ENCODE results near the gene DMWD. TPM values are rescaled to one million over a fixed set of nuclear protein-coding genes. Genes with fewer than 3 reads are reported as not detected.
A peak's percentile ranks its signal among the peaks of the same experiment; 100 is the strongest.

Gene DMWD
- polyA plus RNA-seq, 1 donor: 24.4 TPM

DNA sequence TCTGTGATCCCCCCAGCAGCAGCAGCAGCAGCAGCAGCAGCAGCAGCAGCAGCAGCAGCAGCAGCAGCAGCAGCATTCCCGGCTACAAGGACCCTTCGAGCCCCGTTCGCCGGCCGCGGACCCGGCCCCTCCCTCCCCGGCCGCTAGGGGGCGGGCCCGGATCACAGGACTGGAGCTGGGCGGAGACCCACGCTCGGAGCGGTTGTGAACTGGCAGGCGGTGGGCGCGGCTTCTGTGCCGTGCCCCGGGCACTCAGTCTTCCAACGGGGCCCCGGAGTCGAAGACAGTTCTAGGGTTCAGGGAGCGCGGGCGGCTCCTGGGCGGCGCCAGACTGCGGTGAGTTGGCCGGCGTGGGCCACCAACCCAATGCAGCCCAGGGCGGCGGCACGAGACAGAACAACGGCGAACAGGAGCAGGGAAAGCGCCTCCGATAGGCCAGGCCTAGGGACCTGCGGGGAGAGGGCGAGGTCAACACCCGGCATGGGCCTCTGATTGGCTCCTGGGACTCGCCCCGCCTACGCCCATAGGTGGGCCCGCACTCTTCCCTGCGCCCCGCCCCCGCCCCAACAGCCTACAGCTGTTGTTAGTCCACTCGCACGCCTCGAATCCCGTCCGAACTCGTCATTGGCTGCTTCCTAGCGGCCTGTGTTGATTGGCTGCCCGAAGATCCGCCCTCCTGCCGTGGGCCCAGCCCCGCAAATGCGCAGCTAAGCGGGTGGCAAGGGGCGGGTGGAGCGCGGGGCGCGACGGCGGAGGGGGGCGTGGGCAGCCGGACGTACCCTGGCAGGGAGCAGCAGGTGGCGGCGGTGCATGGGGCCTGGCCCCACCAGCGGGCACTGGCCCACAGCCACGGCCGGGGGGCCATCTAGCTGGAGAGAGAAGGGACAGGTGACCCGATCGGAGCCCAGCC lies 22.2 kb downstream of the DMWD start:
- Histone ChIP-seq H3K9me3 (ENCODE audit: control insufficient read depth, low read depth, low read length) (peaks cover 9% of the 10 kb centered on the region), H3K27ac (ENCODE audit: low read length) (peak overlapping the region; percentile 98), H3K4me3 (ENCODE audit: low read length) (peak overlapping the region; percentile 68), H3K27me3 (ENCODE audit: control insufficient read depth, insufficient read depth, low read length) (no peaks in the 10 kb centered on the region), H3K36me3 (ENCODE audit: control insufficient read depth, insufficient read depth, low read length) (peaks cover 6% of the 10 kb centered on the region), H3K4me1 (ENCODE audit: control insufficient read depth, insufficient read depth, low read length) (peaks cover 59% of the 10 kb centered on the region)
- WGBS (ENCODE audit: insufficient coverage, low lambda C conversion rate): no CpG with 5 or more reads among the region's 79 CpGs
- DNase-seq: peak; percentile 97 to 99

DNA sequence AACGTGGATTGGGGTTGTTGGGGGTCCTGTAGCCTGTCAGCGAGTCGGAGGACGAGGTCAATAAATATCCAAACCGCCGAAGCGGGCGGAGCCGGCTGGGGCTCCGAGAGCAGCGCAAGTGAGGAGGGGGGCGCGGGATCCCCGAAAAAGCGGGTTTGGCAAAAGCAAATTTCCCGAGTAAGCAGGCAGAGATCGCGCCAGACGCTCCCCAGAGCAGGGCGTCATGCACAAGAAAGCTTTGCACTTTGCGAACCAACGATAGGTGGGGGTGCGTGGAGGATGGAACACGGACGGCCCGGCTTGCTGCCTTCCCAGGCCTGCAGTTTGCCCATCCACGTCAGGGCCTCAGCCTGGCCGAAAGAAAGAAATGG lies 22.8 kb downstream of the DMWD start:
- Histone ChIP-seq H3K4me1 (ENCODE audit: control insufficient read depth, insufficient read depth, low read length) (peaks cover 55% of the 10 kb centered on the region), H3K27me3 (ENCODE audit: control insufficient read depth, insufficient read depth, low read length) (no peaks in the 10 kb centered on the region), H3K27ac (ENCODE audit: low read length) (peak overlapping the region; percentile 98), H3K36me3 (ENCODE audit: control insufficient read depth, insufficient read depth, low read length) (peaks cover 11% of the 10 kb centered on the region), H3K9me3 (ENCODE audit: control insufficient read depth, low read depth, low read length) (peaks cover 9% of the 10 kb centered on the region), H3K4me3 (ENCODE audit: low read length) (peak overlapping the region; percentile 68)
- WGBS (ENCODE audit: insufficient coverage, low lambda C conversion rate): no CpG with 5 or more reads among the region's 28 CpGs
- peak in 1 of 2 donors; percentile 76 for DNase-seq

DNA sequence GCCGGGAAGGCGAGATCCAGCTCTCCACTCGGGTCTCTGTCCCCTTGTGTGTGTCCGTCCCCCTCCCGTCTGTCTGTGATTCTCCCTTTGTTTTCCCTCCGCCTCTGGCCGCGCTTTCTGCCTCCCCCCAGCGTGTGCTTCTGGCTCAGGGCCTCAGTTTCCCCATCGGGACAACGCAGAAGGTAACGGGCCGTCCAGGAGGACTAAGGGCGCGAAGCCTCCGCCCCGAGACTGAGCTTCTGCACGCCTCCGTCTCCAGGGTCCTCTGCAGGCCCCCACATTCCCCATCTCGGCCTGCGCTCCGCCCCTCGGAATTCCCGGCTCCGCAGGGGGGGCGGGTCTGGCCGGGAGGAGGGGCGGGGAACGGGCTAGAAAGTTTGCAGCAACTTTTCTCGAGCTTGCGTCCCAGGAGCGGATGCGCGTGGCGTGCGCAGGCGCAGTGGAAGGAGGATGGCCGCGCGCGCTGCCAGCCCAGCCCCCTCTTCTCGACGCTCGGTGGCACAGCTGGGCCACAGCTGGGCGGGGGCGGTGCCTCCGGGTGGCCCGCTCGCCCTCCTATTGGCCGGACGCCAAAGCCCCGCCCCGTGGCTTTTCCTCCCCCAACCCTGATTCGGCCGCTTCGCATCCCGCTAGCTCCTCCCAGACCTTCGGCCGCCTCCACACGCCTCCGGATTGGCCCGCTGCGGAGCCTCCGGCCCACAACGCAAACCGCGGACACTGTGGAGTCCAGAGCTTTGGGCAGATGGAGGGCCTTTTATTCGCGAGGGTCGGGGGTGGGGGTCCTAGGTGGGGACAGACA lies 23.5 kb downstream of the DMWD start, which contains the start of gene SIX5:
TSS of gene SIX5 (minus strand) at position 269 of the 799 bp plus-strand sequence. CDS start 408 bp downstream, outside the sequence.
- WGBS (ENCODE audit: insufficient coverage, low lambda C conversion rate): 0% methylated on average over 2 of the region's 70 CpGs
- Histone ChIP-seq H3K27me3 (ENCODE audit: control insufficient read depth, insufficient read depth, low read length) (peaks cover 3% of the 10 kb centered on the region), H3K4me3 (ENCODE audit: low read length) (peak within 1 kb of the TSS; percentile 86), H3K36me3 (ENCODE audit: control insufficient read depth, insufficient read depth, low read length) (peaks cover 11% of the 10 kb centered on the region), H3K4me1 (ENCODE audit: control insufficient read depth, insufficient read depth, low read length) (peaks cover 55% of the 10 kb centered on the region), H3K27ac (ENCODE audit: low read length) (peak within 1 kb of the TSS; percentile 98), H3K9me3 (ENCODE audit: control insufficient read depth, low read depth, low read length) (peaks cover 9% of the 10 kb centered on the region)
- DNase-seq: peak; percentile 98 to 99

DNA sequence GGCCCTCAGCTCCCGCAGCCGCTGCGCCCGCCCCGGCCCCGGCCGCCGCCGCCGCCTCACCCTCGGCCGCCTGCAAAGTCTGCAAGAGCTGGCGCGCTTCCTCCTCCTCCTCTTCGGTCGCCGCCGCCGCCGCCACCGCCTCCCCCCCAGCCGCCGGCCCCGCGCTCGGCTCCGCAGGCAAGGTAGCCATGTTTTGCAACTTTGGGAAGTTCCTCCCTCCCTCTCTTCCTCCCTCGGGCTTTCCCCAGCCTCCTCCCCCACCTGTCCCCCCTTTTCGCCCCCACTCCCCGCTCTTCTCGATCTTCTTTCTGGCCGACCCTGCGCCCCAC lies 24.0 kb downstream of the DMWD start:
- Histone ChIP-seq H3K27ac (ENCODE audit: low read length) (peak overlapping the region; percentile 96), H3K4me1 (ENCODE audit: control insufficient read depth, insufficient read depth, low read length) (peaks cover 58% of the 10 kb centered on the region), H3K4me3 (ENCODE audit: low read length) (peak overlapping the region; percentile 86), H3K36me3 (ENCODE audit: control insufficient read depth, insufficient read depth, low read length) (peaks cover 11% of the 10 kb centered on the region), H3K27me3 (ENCODE audit: control insufficient read depth, insufficient read depth, low read length) (peaks cover 8% of the 10 kb centered on the region), H3K9me3 (ENCODE audit: control insufficient read depth, low read depth, low read length) (peaks cover 9% of the 10 kb centered on the region)
- WGBS (ENCODE audit: insufficient coverage, low lambda C conversion rate): no CpG with 5 or more reads among the region's 33 CpGs
- no peak for DNase-seq

DNA sequence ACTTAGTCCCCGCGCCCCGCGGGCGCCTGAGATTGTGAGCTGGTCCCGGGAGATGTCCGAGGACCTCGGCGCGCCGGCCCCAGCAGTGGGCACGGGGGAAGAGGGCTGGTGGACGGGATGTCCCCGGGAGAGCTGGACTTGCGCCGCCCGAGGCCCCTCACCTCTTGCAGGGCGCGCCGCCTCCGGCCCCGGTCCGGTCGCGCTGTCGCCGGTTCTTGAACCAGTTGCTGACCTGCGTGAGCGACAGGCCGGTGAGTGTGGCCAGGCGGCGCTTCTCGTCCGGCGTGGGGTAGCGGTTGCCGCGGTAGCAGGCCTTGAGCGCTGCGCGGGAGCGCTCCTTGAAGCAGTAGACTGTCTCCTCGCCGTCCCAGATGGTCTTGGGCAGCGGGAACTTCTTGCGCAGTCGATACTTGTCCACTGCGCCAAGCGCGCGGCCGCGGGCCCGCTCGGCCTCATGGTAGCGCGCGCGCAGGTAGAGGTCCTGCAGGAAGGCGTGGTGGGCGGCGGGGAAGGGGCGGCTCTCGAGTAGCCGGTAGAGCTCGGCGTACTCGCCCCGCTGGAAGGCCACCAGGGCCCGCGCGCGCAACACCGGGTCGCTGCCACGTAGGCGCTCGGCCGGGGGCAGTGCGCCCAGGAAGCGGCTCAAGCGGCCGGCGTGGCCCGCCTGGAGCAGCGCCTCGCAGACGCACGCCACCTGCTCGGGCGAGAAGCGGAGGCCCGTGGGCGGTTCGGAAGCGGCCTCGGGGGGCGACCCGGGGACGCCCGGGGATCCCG lies 24.6 kb downstream of the DMWD start:
- peak overlapping the region; percentile 67 for H3K4me3 ChIP-seq (ENCODE audit: low read length)
- peak in 1 of 2 donors; percentile 75 for DNase-seq
- H3K27me3 ChIP-seq (ENCODE audit: control insufficient read depth, insufficient read depth, low read length): peaks cover 9% of the 10 kb centered on the region
- H3K9me3 ChIP-seq (ENCODE audit: control insufficient read depth, low read depth, low read length): peaks cover 9% of the 10 kb centered on the region
- no CpG with 5 or more reads among the region's 102 CpGs for WGBS (ENCODE audit: insufficient coverage, low lambda C conversion rate)
- peaks cover 11% of the 10 kb centered on the region for H3K36me3 ChIP-seq (ENCODE audit: control insufficient read depth, insufficient read depth, low read length)
- H3K4me1 ChIP-seq (ENCODE audit: control insufficient read depth, insufficient read depth, low read length): peaks cover 55% of the 10 kb centered on the region
- peak overlapping the region; percentile 71 for H3K27ac ChIP-seq (ENCODE audit: low read length)

DNA sequence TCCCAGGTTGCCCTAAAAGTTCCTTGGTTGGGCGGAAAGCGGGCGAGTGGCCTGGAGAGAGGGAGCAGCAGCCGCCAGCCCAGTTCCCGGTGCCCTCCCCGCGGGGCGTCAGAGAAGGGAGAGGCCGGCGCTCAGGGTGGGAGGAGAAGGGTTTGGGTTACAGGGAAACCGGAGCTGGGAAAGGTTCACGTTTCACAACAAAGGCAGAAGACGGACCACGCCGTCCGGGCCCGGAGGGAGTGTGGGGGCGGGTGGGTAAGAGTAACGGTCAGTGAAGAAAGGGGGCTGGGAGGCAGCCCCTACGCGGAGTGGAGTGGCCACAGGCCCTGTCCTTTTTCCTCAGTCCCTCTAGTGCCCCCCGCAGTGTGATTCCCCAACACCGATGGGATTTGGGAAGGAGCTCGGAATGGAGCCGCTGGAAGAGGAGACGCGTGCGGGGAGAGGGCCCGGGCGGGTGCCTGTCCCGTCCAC lies 25.2 kb downstream of the DMWD start:
- Histone ChIP-seq H3K9me3 (ENCODE audit: control insufficient read depth, low read depth, low read length) (peaks cover 9% of the 10 kb centered on the region), H3K4me3 (ENCODE audit: low read length) (peak overlapping the region; percentile 67), H3K4me1 (ENCODE audit: control insufficient read depth, insufficient read depth, low read length) (peaks cover 49% of the 10 kb centered on the region), H3K36me3 (ENCODE audit: control insufficient read depth, insufficient read depth, low read length) (peaks cover 8% of the 10 kb centered on the region), H3K27ac (ENCODE audit: low read length) (peak overlapping the region; percentile 71), H3K27me3 (ENCODE audit: control insufficient read depth, insufficient read depth, low read length) (peaks cover 11% of the 10 kb centered on the region)
- peak in 1 of 2 donors; percentile 72 for DNase-seq
- WGBS (ENCODE audit: insufficient coverage, low lambda C conversion rate): no CpG with 5 or more reads among the region's 31 CpGs

DNA sequence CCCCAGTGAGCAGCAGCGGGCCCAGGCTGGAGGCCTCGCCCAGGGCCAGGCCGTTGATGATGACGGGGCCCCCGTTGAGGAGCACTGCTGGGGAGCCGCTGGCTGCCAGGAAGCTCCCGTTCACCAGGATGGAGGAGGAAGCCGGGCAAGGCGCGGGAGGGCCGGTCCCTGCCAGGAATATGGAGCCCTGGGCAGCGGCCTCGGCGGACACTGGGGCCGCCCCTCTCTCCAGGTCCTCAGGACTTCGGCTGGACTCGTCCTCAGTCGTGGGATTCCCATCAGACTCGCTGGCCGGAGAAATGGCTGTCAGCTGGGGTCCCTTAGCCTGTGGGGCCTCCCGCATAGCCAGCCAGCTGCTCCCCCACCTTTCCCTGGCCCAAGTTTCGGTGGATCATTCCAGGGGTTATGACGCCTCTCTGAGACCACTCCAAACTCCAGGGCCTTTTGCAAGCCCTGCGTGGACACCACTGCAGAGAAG lies 25.7 kb downstream of the DMWD start:
- Histone ChIP-seq H3K9me3 (ENCODE audit: control insufficient read depth, low read depth, low read length) (peaks cover 9% of the 10 kb centered on the region), H3K36me3 (ENCODE audit: control insufficient read depth, insufficient read depth, low read length) (peaks cover 4% of the 10 kb centered on the region), H3K4me3 (ENCODE audit: low read length) (peak overlapping the region; percentile 67), H3K4me1 (ENCODE audit: control insufficient read depth, insufficient read depth, low read length) (peaks cover 45% of the 10 kb centered on the region), H3K27me3 (ENCODE audit: control insufficient read depth, insufficient read depth, low read length) (peaks cover 11% of the 10 kb centered on the region), H3K27ac (ENCODE audit: low read length) (peak overlapping the region; percentile 60)
- DNase-seq: peak in 1 of 2 donors; percentile 23
- WGBS (ENCODE audit: insufficient coverage, low lambda C conversion rate): no CpG with 5 or more reads among the region's 24 CpGs

DNA sequence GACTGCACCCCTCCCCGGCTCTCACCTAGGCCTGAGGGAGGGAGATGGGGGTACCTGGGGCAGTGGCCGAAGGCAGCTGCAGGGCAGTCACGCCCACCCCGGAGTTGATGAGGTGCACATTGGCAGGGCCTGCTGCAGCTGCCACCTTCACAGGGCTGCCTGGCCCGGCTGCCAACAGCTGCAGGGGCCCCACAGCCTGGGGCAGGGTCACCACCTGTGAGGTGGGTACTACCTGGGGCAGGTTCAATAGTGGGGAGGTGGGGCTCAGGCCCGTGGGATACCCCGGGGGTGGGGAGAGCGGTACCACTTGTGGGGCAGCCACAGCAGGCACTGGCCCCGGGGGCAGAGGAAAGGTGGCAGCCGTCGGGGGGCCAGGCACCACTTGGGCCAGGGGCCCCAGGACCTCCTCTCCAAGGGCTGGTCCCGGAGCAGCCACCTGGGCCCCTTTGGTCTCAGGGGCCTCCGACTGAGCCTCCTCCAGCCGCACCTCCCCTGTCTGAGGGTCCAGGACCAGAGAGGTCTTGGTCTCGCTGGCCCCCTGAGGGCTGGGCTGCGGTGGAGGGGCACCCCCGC lies 26.3 kb downstream of the DMWD start:
- Histone ChIP-seq H3K27ac (ENCODE audit: low read length) (peak overlapping the region; percentile 60), H3K9me3 (ENCODE audit: control insufficient read depth, low read depth, low read length) (peaks cover 6% of the 10 kb centered on the region), H3K27me3 (ENCODE audit: control insufficient read depth, insufficient read depth, low read length) (peaks cover 11% of the 10 kb centered on the region), H3K4me1 (ENCODE audit: control insufficient read depth, insufficient read depth, low read length) (peaks cover 40% of the 10 kb centered on the region), H3K36me3 (ENCODE audit: control insufficient read depth, insufficient read depth, low read length) (peaks cover 4% of the 10 kb centered on the region), H3K4me3 (ENCODE audit: low read length) (peak overlapping the region; percentile 67)
- WGBS (ENCODE audit: insufficient coverage, low lambda C conversion rate): no CpG with 5 or more reads among the region's 17 CpGs
- DNase-seq: no peak

DNA sequence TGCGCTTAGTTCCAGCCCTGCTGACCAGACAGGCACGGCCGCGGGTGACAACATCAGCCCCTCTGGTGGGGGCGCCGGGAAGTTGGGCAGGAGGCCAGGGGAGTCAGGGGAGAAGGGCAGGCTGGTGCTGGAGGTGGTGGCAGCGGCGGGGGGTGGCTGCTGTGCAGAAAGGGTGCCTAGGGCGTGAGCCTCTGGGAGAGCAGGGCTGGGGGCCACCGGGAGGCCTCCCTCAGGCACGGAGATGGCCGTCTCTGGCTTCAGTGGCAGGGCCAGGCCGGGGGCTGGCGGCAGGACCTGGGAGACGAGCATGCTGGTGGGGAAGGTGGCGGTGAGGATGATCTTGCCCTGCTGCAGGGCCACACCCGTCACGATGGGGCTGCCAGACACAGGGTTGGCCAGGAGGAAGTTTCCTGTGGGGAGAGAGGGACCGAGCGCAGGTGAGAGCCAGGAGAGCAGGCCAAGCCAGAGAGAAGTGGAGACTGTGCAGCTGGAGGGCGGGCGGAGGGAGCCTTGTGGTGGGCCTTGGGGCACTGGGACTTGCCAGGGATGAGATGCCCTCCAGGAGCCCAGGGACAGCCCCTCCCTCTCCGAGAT lies 26.8 kb downstream of the DMWD start:
- DNase-seq: no peak
- no peak overlapping the region for H3K4me3 ChIP-seq (ENCODE audit: low read length)
- H3K27ac ChIP-seq (ENCODE audit: low read length): no peak overlapping the region
- 100% methylated on average over 2 of the region's 23 CpGs for WGBS (ENCODE audit: insufficient coverage, low lambda C conversion rate)
- H3K4me1 ChIP-seq (ENCODE audit: control insufficient read depth, insufficient read depth, low read length): peaks cover 35% of the 10 kb centered on the region
- peaks cover 4% of the 10 kb centered on the region for H3K9me3 ChIP-seq (ENCODE audit: control insufficient read depth, low read depth, low read length)
- H3K36me3 ChIP-seq (ENCODE audit: control insufficient read depth, insufficient read depth, low read length): peaks cover 4% of the 10 kb centered on the region
- peaks cover 11% of the 10 kb centered on the region for H3K27me3 ChIP-seq (ENCODE audit: control insufficient read depth, insufficient read depth, low read length)

Measured in large intestine (tissue), 3 donors.